Astrocyte (in vitro differentiated cells and primary cell): ENCODE results near the gene ITCH.

Source experiments
- EZH2 ChIP-seq: IDR thresholded peaks from 2 replicates; pipeline ENCODE4 v1.6.1; 2012; ENCODE audit warnings: mild to moderate bottlenecking, low read length, inconsistent platforms; ENCODE audit not compliant: insufficient read depth
- TF ChIP-seq, protein P1 (sequence below): IDR thresholded peaks from 2 replicates; pipeline ENCODE4 v1.5.1; 2011; ENCODE audit warnings: low read depth, mild to moderate bottlenecking, inconsistent platforms, low read length, moderate library complexity; ENCODE audit not compliant: insufficient read depth

DNA sequence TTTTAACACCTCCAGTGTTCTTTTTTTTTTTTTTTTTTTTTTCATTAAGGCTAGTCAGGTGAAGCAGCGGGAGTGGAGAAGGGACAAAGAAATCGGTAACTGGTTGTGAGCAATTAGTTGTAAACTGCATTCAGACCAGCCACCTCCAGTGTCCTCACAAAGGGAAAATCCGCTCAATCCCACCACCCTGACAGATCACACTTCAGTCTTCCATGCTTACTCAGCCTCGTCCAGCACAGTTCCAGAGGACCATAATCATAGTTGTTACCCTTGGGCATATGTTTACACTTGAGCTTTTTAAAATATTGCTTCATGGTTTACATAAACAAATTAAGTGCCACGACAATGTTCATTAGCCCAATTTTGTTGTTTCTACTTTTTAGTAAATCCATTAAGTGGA is 163.4 kb downstream of the ITCH start:
- TF ChIP-seq, protein P1, sequence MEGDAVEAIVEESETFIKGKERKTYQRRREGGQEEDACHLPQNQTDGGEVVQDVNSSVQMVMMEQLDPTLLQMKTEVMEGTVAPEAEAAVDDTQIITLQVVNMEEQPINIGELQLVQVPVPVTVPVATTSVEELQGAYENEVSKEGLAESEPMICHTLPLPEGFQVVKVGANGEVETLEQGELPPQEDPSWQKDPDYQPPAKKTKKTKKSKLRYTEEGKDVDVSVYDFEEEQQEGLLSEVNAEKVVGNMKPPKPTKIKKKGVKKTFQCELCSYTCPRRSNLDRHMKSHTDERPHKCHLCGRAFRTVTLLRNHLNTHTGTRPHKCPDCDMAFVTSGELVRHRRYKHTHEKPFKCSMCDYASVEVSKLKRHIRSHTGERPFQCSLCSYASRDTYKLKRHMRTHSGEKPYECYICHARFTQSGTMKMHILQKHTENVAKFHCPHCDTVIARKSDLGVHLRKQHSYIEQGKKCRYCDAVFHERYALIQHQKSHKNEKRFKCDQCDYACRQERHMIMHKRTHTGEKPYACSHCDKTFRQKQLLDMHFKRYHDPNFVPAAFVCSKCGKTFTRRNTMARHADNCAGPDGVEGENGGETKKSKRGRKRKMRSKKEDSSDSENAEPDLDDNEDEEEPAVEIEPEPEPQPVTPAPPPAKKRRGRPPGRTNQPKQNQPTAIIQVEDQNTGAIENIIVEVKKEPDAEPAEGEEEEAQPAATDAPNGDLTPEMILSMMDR, result no peak
- no peak for TF ChIP-seq EZH2
